Erythroblast (primary cell): Measurements from ENCODE around the gene RMND1.

Experiments used
- GATA1 ChIP-seq: IDR thresholded peaks from 2 replicates; pipeline ENCODE4 v1.6.1; 2011; ENCODE audit warnings: low read depth, mild to moderate bottlenecking, control low read depth, low read length, moderate library complexity
- POLR2A ChIP-seq: IDR thresholded peaks from 2 replicates; pipeline ENCODE4 v1.6.1; 2011; ENCODE audit warnings: mild to moderate bottlenecking, low read length

- TF ChIP-seq POLR2A (no peak), GATA1 (no peak)
Observed at GRCh38 chr6:151390851-151391470, 61.0 kb downstream of the RMND1 start.
